Hematopoietic multipotent progenitor cell treated with erythropoietin and hydrocortisone succinate and interleukin-3 and kit ligand, for 15 days (in vitro differentiated cells): Measurements from ENCODE around the gene TCF4.

ENCODE experiments used
- DNase-seq: peaks from one replicate; pipeline ENCODE4 v3.0.0-alpha.2; 2015; ENCODE audit warnings: low spot score

The TCF4 gene

GRCh38 chr18:55546851-55547704 is 40.9 kb downstream of the TCF4 start:
- no peak for DNase-seq

- no peak for DNase-seq
These were observed 44.0 kb downstream of the TCF4 start for GRCh38 chr18:55544014-55544413.

GRCh38 chr18:55543130-55543704 is 44.8 kb downstream of the TCF4 start:
- no peak for DNase-seq

- DNase-seq, result no peak
These were observed 46.4 kb downstream of the TCF4 start for GRCh38 chr18:55541571-55541970.

DNA sequence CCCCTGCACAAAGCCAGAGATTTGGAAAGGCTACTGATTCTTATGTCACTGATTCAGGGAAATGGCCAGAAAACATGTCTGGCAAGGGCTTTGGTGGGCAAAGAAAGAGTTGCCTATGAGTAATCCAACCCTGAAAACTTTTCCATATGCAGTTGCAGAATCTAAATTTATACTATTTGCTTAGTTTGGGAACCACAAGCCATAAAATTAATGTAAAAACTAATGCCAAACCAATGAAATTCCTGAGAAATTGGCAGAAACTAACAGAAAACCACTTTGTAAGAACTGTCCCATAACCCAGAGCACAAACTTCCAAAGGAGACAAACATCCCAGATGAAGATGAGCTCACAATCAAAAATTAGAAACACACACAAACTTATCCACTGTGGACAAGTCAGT is 48.8 kb downstream of the TCF4 start:
- no peak for DNase-seq

DNA sequence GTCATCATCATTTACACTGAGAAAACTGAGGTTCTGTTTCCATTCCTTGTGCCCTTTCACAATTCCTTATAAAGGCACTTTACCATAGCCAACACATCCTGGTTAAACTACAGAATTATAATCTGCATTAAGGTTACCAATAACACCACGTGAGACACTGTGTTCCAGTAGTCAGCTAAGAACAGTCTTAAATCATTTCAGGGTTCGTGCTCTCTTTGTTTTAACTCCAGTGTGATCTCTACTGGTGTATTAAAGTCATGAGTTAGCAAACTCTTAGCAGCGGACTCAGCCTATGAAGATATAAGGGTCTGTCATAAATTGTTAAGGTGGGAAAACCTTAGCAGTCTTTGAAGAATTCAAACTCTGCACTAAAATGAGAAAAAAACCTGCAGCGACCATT is 53.0 kb downstream of the TCF4 start:
- DNase-seq, result no peak

DNA sequence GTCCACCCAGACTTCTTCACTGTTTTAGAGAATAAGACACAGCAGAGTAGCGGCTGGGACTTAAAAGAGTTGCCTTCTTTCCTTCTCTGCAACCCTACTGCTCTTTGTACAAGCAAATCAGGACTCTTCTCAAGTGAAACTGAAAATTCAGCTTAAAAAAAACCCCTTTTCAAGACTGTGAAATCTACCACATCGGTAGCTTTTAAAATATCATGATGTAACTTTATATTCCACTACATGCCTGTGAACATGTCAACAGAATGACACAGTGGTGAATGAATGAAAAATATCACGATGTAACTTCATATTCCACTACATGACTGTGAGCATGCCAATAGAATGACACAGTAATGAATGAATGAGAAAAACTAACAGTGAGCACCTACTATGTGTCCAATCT is 53.4 kb downstream of the TCF4 start:
- DNase-seq, result no peak

- no peak for DNase-seq
These were observed 57.8 kb downstream of the TCF4 start for GRCh38 chr18:55530166-55530565.

DNA sequence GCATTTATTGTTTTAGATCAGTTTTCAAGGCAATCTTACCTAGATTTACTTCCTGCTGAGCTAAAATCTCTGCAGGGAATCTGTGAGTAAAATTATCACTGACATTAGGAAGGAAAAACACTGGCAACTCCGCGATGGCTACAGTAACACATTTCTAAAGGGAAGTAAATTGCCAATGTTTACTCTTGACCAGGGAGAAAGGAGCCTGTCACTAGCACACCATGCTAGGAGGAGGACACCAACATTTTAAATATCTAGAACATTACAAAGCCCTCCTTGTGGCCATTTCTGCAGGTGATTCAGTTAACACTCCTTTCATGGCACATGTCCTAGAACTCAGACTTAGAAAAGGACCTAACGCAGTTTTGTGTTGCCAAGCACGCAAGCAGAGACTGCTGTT is 58.4 kb downstream of the TCF4 start:
- no peak for DNase-seq

DNA sequence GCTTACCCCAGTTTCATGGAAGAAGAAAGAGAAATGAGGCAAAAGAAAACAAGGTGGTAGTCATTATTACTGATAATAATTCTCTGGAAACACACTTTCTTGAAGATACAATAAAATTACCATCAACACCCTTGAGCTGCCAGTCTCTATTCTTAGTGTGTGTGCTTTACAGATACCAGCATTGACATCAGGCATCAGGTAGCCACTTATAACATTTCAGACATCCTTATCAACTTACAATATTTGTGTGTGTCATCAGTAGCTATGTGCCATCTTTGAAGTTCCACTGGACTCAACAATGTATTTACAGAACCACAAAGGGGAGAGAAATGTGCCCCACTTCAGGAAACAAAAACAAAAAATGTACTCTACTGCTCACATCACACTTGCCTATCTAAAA is 62.1 kb downstream of the TCF4 start:
- no peak for DNase-seq

- DNase-seq, result no peak
These were observed 63.5 kb downstream of the TCF4 start for GRCh38 chr18:55524353-55525073.

GRCh38 chr18:55523001-55523400 is 65.0 kb downstream of the TCF4 start:
- no peak for DNase-seq

GRCh38 chr18:55522011-55522410 is 66.0 kb downstream of the TCF4 start:
- DNase-seq, result peak; percentile 35

DNA sequence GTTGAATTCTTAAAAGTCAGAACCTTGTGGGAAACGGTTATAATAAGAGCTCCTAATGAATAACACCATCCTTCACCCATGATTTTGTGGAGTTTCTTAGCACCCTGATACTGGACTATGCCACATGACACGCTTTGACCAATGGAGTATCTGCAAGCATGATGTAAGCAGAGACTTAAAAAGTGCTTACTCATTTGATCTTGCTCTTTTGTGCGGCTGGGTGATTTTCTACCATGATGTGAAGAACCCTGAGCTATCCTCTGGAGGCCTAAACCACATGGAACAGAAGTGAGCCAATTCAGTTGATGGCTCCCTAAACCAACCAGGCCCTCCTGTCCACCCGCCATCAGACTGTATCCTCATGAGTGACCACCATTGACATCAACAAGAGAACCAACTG is 70.9 kb downstream of the TCF4 start:
- no peak for DNase-seq

GRCh38 chr18:55515941-55516710 is 71.9 kb downstream of the TCF4 start:
- DNase-seq, result no peak

GRCh38 chr18:55515214-55515613 is 72.8 kb downstream of the TCF4 start:
- DNase-seq, result no peak

- no peak for DNase-seq
These were observed 74.8 kb downstream of the TCF4 start for GRCh38 chr18:55513161-55513560.

- no peak for DNase-seq
These were observed 76.7 kb downstream of the TCF4 start for GRCh38 chr18:55511277-55511676.

- DNase-seq, result no peak
These were observed 77.2 kb downstream of the TCF4 start for GRCh38 chr18:55510809-55511208.

DNA sequence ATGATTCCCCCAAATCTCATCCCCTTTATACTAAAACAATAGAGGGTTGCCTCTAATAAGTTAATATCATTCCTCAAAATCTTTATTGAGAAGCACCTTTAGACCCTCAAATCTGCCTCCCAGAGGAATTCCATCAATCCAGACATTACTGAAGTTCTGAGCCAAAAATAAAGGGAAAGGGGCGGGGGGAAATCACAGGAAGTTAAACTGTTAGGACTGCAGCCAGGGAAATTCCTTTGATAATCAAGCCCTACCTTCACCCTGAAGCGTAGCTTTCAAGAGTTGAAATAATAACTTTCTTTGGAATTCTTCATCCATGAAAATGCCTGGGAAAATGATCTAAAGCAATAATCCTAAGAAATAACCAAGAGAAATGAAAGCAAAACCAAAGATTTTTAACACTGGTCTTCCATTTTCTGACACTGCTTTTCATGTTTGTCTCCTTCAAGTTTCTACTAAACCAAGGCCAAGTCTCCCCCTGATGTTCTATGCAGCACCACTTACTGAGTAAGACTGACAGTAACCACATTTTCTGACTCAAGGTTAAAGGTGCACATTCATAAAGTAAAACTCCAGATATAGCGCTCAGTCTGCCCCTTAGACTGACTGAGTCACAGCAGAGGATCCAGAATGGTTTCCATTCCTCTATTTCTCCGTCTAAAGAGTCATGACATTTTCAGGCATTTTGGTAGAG is 78.2 kb downstream of the TCF4 start:
- DNase-seq, result no peak

DNA sequence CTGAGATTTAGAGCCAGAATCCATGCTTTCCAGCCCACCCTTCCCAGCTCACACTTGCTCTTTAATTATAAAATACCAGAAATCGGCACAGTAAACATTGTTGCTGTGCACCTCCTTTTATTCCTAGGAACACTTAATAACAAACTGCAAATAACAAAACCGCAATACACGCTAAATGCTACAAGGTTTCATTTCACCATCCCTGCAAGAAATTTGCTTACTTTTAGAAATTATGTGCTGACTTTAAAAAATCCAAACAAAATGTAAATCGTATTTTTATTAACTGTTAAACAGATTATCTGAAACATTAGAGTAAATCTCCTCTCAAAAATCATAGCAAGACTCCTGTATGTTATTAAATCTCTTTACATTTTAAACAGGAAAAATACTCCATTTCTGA is 79.3 kb downstream of the TCF4 start:
- no peak for DNase-seq

GRCh38 chr18:55506074-55506473 is 81.9 kb downstream of the TCF4 start:
- DNase-seq, result no peak
